Stimulated activated CD8-positive, alpha-beta memory T cell treated with anti-CD3 and anti-CD28 coated beads, Interleukin-15, amount 100 ng/mL, for 4 hours (primary cell): ENCODE results near the gene APCDD1.
"Not testable (repeated sequence)": the region's sequence is repeated elsewhere in the genome, so short reads cannot be mapped to it uniquely, and the experiment has no call there.

Experiments used
- DNase-seq, 2 donors: peaks; one replicate each; pipeline ENCODE4 v3.0.0-alpha.2; 2020; ENCODE audit warnings: low read depth in 2 of 2

Gene APCDD1

DNA sequence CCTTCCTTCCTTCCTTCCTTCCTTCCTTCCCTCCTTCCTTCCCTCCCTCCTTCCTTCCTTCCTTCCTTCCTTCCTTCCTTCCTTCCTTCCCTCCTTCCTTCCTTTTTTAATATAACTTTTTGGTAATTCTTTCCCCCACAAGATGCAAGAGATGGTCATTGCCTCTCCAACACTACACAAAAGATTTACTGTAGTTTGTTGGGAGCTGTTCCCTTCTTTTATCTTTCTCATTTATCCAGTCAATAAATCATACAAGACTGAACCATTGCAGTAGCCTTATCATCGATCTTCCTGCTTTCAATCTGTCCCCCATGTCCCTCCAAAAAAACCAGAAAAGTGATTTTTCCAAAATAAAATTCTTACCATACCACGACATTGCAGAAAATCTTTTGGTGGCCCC lies 8.2 kb downstream of the APCDD1 start:
- no peak for DNase-seq

DNA sequence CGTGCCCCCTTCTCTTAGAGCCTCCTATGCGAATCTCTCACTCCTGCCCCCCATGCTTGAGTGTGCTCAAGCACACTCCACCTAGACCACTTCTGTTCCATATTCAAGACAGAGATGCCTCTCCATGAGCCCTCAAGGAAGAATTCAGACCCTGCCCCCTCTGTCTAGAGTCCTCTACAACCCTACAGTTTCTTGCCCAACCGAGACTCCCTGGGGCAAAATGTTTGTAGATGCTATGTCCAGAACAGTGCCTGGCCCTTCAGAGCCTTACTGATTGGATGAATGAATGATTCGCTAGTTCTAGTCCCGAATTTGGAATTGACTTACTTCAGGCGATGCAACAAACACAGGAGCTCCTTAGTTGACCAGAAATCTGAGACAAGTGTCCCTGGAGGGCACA lies 8.7 kb downstream of the APCDD1 start:
- no peak for DNase-seq

DNA sequence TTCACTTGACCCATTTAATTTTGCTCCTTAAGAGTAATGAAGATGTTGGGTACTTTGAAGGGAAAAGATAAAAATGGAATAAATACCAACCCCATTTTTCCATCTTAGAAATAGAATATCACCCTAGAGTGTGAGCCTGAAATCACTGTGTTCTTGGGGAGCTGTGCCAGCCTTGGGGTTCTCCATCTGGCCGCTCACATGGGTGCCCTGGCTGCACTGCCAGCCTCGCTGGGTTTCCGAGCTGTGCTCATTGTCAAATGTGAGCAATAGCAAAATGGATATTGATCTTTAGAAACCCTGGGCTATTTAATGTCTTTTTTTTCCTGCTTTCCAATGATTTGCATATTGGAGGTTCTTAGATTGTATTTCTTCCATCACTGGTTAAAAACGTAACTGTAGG lies 9.3 kb downstream of the APCDD1 start:
- no peak for DNase-seq

DNA sequence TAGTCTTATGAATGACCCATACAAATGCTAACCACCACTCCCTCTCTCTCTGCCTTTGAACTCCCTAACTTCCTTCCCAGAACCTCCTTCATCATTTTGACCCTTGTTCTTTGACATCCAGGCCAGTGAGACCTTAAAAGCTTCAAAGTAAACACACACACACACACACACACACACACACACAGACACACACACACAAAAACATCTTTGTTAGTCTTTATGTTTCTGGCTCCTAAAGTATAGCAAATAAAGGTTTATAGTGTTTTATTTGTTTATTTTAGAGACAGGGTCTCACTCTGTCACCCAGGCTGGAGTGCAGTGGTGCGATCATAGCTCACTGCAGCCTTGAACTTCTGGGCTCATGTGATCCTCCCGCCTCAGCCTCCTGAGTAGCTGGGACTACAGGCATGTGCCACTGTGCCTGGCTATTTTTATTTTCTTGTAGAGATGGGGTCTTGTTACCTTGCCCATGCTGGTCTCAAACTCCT lies 9.8 kb downstream of the APCDD1 start:
- not testable (repeated sequence) for DNase-seq

DNA sequence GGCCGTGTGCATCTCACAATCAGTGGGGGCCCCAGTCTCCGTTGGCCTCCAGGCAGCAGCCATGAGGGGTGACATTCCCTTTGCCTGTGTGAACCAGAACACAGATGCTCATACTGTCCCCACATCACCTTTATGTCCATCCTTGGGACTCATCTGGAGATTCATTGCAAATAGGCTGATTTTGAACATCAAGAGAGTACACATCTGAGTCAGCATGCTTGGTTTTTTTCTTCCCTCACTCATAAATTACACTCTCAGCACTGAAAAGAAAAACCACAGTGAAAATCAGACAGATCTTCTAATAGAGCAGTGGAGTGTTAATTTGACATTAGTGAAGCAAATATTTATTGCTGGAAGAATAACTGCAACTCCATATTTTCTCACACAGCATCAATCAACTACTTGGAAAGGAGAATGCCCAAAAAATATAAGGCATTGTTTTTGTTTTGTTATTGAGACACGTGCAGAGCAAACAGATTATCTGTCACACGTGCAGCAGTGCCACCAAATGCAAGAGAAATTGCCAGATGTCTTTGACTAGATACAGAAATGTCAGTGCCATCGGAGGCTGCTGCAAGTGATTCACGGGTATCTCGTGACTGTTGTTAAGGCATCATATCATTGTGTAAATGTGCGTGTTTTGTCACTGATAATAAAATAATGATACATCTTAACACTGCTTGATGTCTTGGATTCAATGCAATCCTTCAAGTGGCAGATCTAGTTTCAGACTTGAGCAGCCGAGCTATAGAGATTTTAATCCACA lies 10.9 kb downstream of the APCDD1 start:
- no peak for DNase-seq

DNA sequence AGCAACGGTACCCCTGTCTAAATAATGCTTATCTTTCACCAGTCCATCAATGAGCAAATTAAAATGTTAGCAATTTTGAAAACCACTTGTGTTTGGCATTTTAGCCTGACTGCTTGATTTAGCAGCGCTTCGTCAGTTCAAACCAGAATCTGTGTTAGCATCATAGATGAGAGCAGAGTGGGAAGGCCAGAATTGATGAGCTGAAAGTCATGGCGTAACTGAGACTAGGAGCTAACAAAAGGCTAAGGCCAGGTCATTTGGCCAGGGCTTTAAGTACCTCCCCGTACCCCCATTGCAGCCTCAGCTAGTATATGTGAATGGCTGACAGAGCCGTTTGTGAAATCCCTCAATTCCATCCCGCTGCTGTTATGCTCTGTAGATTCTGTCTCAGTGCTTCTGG lies 16.0 kb downstream of the APCDD1 start:
- DNase-seq = no peak

DNA sequence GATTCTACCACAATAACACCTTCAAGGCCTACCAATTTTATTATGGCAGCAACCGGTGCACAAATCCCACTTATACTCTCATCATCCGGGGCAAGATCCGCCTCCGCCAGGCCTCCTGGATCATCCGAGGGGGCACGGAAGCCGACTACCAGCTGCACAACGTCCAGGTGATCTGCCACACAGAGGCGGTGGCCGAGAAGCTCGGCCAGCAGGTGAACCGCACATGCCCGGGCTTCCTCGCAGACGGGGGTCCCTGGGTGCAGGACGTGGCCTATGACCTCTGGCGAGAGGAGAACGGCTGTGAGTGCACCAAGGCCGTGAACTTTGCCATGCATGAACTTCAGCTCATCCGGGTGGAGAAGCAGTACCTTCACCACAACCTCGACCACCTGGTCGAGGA lies 17.1 kb downstream of the APCDD1 start:
- no peak for DNase-seq

DNA sequence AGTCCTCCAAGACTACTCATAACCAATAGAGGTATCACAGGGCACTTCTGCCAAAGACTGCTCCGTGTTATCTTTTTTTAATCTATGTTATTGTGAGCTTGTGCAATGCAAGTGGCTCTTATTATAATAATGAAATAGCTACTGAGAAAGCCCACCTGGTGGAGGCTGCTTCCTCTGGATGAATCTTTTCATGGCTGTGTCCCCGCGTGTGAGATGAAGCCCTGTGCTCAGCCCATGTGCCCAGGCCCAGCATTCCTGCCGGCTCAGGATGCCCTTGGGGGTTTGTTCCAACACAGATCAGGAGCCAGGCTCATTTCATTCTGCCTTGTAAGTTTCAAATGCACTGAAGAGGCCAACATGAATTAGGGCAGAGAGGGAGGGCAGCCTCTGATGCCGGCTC lies 18.7 kb downstream of the APCDD1 start:
- no peak for DNase-seq

DNA sequence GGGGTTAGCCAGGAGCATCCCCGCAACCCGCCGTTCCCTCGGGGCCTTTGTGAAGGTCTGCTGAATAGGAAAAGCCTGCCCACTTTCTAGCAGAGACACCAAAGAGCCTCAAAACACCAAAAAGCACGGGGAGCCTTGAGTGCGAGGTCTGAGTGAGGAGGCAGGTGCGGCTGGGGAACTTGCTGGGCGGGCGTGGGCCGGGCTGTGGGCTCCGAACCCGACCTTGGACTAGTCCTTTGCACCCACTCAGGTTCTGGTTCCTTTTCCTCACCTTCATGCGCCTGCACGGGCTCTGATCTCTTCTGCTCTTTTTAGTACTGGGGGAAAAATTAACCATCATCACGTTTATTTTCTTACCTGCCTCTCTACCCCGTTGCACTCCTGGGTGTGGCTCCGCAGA lies 19.9 kb downstream of the APCDD1 start:
- DNase-seq = no peak

DNA sequence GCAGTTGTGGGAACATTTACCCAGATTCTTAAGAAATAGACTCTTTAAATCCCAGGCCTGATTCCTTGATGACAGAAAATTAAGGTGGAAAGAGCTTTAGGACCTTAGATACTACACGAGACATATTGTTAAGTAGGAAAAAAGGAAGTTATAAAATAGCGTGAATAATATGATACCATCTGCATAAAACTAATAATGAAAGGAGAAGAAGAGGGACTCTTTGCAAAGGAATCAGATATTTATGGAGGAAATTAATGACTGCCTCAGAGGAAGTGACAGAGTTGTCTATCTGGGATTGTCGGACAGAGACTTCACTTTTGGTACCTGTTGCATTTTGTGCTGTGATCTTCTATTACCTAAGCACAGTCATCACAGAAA lies 20.8 kb downstream of the APCDD1 start:
- DNase-seq = no peak

DNA sequence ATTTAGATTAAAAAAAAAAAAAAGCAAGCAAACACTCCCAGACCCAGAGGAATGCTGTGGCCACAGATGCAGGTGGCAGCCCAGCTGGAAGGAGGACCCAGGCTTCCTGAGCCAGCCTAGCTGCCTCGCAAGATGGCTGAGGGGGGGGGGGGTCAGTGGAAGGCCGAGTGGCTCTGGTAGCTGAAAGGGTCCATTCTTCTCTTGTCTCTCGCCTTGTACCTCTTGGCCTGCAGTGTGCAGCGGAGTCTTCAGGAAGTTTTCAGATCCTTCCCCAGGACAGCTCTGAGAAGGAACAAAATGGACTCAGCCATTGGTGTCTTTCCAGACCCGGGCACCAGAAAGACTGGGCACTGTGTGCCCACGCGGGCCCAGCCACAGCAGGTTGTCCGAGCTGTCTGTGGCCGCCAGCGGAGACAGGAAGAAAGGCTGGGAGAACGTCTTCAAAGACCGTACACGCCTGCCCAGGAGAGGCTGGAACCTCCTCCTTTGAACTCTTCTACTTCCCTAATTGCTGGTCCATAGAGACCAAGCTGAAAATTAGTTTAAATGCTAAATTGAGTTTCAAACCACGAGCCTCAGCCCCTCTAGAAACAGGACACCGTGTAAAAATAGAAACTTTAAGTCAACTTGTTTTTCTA lies 21.3 kb downstream of the APCDD1 start:
- DNase-seq = no peak

DNA sequence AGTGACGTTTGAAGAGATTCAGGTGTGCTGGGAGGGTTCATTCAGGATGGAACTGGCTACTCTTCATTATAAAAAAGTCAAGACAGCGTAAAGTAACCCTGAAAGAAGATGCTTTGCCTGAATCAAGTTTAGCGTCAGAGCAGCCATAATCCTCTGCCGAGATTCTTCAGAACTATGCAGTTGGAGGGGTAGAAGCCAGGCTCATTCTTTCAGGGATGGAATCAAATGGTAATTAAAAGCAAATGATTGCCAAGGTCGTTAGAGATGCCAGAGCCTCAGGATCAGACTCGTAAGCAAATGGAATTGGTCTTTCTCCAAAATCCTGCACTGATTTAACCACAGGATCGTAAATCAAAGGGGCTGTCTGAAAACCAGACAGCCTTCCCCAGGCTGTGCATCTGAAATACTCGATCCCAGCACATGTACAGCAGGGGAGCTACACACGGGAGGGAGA lies 21.9 kb downstream of the APCDD1 start:
- no peak for DNase-seq

DNA sequence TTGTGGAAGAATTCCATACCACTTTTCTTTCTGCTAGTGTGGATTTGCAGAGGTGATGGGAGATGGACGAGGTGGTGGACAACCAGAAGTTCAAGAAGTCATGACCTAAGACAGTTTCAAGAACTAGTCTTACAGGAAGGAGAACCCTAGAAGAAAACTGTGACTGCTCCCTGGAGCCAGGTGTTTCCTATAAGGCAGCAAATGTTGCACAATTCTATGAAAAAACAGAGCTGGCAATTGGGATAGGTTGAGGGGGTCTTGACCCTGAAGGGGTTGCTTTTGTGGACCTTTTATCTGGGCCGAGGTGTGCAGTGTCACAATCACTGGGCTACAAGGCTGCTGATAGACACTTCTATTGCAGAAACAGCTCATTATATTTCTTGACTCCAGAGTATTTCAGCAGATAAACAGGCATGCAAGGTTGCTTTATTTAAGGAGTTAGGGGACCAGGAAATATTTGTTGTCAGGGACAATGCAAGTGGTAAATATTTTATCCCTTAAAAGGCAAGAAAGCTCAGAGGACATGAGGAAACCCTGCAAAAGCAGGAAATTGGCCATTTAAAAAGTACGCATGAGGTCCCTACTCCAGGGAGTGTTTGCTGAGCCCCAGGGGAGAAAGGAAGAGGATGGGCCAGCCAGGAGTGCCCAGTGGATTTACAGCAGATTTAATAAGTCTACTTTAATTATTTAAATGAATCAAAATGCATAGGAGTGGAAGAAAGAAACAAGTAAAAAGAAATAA lies 22.9 kb downstream of the APCDD1 start:
- no peak for DNase-seq

DNA sequence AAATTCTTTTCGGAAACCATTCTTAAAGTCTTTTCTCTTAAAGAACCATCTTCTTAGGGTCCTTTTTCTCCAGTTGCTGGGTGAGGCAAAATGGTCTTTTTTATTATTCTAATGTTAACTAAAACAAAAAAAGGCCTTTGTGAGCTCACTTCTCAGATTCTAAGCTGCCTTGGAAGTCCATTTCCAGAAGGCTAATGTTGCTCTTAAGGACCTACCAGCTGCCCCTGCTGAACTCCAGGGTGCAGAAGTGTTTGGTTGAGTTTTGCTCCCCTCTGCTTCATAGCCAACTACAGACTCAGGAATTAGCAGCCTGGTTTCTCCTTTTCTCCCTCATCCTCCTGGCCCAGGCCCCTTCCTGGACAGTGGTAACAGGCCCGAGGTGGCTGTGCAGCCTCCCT lies 23.4 kb downstream of the APCDD1 start:
- no peak for DNase-seq

DNA sequence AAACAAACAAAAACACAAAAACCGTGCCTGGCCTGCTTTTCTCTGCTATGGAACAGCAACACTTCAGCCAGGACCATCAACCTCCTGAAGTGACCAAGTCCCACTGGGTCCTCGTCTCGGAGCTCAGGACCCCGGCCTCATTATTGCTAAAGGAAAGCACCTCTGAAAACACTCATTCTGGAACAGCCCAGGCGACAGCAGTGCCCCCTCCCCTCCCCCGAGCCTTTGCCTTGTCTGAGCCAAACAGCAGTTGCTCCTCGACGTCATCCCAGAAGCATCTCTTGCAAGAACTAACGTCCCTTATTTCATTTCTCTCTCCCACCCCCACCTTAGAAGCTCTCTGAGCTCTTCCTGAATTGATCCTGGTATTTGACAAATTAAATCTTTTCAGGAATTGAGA lies 27.4 kb downstream of the APCDD1 start:
- DNase-seq = no peak

DNA sequence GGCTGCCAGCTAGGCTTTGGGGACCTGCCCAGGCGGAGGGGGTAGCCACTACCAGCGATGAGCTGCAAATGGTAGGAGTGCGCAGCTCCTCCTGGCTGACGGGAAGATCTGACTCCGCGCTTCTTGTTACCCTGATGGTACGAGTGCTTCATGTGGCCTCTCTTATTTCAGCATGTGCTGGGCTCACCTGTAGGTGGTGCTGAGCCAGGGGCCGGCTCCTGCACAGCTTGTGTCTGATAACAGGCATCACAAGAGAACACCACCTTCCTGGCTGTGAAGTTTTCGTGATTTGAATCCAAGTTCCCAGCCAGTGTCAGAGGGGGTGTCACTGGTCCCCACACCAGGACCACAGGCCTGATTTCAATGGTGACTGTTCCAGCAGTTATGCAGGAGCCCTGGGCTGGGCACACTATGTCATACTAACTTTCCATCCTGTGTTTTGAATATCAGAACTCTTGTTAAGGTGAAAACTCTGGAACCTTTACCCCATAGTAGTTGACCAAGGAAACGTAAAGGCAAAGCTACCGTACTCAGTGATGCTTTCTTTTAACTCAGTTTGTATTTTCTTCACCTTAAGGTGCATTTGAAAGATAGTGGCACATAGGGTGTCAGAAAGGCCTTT lies 28.0 kb downstream of the APCDD1 start:
- no peak for DNase-seq

DNA sequence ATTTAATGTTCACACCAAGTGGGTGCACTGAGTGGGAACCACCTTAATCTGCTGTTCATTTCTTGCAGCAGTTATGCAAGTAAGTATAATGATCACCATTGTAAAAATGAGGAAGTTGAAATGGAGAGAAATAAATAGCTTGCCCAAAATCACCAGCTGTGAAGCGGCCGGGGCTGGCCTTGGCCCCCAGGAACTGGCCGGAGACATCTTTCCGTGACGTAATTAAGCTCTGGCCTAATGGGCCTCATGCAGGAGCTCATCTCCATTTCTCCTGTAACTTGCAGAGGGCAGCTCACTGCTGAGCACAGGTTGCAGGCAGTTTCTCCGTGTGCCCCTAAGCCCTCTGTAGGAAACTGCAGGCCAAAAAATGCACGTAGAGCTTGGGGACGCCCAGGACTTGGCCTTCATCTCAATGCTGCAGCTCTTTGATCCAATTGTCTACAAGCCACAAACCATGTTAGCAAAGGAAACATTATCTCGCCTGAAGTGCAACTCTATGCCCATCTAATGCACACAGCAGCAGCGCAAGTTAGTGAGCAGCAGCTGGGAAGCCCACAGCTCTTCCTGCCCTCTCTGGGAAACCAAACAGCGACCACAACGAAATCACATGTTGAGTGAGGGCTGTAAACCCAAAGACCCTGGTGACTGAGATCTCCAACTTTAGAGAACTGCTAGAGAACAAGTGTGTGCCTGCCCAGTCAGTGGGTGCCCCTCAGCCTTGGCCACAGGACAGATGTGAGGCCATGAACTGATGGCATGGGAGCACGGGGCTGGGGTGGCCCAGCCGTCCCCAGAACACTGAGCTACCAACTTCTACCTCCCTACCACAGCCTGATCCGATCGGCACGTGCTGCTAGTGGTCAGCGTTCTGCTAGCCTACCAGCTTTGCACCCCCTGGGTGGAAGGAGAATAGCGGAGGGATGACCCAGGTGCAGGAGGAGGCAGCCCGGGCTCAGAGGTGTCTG lies 28.8 kb downstream of the APCDD1 start:
- DNase-seq = no peak

DNA sequence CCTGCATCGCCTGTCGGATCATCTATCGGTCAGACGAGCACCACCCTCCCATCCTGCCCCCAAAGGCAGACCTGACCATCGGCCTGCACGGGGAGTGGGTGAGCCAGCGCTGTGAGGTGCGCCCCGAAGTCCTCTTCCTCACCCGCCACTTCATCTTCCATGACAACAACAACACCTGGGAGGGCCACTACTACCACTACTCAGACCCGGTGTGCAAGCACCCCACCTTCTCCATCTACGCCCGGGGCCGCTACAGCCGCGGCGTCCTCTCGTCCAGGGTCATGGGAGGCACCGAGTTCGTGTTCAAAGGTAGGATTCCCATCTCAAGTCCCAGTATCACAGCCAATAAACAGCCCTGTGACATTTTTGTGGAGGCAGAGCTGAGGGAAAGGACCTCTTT lies 31.0 kb downstream of the APCDD1 start:
- no peak for DNase-seq

DNA sequence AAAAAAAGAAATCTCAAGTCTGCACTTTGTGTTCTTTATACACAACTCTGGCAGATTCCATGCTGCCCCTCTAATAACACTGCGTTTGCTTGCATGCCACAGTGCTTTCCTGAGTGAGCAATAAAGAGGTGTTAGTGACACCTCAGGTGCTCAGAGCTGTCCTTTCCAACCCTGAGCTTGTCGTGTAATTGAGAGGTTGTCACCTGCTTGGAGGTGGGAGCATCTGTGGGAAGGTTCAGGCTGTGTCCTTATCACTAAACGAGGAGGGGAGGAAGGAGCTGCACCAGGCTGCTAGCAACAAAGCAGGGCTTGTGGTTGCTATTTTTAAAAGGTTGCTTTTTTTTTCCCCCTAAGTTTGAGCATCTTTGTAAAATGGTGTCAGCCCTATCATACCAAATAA lies 31.9 kb downstream of the APCDD1 start:
- DNase-seq = no peak

DNA sequence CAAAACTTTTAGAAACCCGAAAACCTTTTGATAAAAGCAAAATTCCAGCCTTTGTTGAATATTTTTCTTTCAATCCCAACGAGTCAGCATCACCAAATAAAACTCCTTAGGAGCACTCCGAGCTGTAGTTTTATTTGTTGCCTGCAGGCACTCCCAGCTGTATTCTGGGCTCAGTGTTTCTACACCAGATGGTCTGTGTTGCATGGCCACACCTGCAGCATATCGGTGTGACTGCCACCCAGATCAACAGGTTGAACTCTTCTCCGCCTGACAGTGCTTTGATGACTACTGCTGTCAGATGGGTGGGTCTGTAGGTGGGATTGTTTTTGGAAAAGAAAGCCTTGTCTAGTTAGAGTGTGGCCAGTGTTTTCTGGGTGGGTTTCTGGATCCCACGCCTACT lies 32.7 kb downstream of the APCDD1 start:
- DNase-seq = no peak

DNA sequence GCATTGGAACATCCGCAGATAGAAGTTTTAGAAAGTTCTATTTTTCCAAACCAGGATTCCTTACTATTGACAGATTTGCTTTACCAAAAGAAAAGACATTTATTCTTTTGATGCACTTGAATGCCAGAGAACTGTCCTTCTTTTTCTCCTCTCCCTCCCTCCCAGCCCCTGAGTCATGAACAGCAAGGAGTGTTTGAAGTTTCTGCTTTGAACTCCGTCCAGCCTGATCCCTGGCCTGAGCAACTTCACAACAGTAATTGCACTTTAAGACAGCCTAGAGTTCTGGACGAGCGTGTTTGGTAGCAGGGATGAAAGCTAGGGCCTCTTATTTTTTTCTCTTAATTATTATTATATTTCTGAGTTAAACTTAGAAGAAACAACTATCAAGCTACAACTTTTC lies 33.6 kb downstream of the APCDD1 start:
- no peak for DNase-seq
